GM19468 (cell line): ENCODE data around the gene SYT9.

Source experiments
- ATAC-seq: cut with Tn5 transposase; IDR thresholded peaks from one replicate; pipeline ENCODE4 v1.9.1; 2021; ENCODE audit warnings: mild to moderate bottlenecking, moderate library complexity, moderate number of reproducible peaks; ENCODE audit not compliant: unreplicated experiment; ENCODE audit errors: extremely low read depth

SYT9 gene

DNA sequence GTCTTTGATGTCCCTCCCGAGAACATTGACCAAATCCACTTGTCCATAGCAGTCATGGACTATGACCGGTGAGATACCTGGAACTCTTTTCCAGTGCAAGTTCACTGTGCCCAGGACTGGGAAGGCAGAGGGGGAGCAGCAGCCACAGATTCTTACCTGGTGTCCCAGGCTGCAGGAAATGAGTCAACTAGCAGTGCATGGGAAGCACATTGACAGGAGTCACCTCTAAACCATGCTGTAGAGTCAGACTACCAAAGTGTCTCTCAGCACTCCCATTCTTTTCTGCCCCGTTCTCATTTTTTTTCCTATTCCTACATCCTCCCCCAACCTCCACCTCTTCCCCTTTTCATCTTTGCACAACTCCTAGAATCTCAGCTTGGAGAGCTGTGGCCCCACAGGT lies 166.4 kb downstream of the SYT9 start:
- ATAC-seq = no peak

DNA sequence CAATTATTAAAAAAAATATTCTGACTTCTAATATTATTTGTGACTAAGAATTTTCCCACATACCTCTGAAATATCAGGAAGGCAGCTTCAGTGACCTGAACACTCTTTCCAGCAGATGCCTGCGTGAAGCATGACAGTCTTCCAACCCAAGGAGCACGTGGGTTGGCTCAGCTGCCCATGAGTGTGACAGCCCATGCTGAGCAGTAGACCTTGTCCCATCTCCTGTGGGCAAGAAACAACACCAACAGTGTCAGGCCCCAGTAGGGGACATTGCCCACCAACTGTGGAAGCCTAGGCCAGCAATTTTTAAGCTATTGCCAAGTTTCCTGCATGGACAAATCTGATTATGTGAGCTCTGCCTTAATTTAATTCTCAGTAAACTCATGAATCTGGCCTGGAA lies 167.2 kb downstream of the SYT9 start:
- no peak for ATAC-seq

- ATAC-seq = no peak
These were observed 169.4 kb downstream of the SYT9 start for GRCh38 chr11:7421136-7421535.

GRCh38 chr11:7422544-7423331 lies 171.0 kb downstream of the SYT9 start:
- no peak for ATAC-seq

DNA sequence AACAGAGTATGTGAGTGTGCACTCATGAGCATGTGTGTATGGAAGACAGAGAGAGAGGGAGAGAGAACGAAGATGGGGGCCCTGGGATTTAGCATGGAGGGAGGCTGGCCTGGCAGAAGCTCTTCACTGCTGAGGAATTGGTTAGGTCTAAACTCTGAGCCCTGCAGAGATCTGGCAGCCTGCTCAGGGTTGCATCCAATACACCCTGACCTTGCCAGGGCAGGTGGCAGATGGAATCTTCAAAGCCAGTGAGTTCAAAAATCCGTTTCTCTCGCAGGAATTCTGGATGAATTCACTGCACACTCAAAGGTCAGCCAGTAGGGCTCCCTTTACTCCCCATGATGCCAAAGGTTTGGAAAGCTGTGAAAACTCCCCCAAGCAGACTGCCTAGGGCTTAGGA lies 172.2 kb downstream of the SYT9 start:
- ATAC-seq = no peak

- ATAC-seq = no peak
These were observed 176.0 kb downstream of the SYT9 start for GRCh38 chr11:7427733-7428132.

DNA sequence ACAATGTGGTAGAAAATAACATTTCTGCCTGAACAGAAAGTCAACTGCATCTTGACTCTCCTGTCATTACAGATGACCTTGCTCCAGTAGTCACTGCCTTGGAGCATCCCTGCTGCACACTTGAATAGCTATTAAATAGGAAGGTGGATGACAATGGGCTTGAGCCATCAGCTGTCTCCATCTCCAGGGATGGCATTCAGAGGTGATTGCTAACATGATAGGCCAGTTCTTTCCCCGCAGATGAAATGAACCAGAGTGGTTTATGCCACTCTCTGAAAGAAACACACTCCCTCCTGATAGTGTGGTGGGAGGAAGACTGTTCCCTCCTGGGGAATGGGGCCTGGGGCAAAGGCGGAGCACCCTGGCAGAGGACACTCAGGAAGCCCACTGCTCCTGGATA lies 176.5 kb downstream of the SYT9 start:
- no peak for ATAC-seq

DNA sequence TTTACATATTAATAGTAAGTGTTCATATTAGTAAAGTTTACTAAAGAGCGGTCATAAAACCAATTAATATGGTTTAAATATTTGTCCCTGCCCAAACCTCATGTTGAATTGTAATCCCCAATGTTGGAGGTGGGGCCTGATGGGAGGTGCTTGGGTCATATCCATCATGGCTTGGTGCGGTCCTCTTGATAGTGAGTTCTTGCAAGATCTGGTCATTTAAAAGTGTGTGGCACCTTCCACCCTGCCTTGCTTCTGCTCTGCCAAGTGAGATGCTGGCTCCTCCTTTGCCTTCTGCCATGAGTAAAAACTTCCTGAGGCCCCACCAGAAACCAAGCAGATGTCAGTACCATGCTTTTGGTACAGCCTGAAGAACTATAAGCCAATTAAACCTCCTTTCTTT lies 178.8 kb downstream of the SYT9 start:
- ATAC-seq = no peak

- no peak for ATAC-seq
These were observed 183.5 kb downstream of the SYT9 start for GRCh38 chr11:7435176-7435575.

GRCh38 chr11:7436146-7436545 lies 184.4 kb downstream of the SYT9 start:
- no peak for ATAC-seq

GRCh38 chr11:7436657-7437056 lies 185.0 kb downstream of the SYT9 start:
- peak; percentile 70 for ATAC-seq

DNA sequence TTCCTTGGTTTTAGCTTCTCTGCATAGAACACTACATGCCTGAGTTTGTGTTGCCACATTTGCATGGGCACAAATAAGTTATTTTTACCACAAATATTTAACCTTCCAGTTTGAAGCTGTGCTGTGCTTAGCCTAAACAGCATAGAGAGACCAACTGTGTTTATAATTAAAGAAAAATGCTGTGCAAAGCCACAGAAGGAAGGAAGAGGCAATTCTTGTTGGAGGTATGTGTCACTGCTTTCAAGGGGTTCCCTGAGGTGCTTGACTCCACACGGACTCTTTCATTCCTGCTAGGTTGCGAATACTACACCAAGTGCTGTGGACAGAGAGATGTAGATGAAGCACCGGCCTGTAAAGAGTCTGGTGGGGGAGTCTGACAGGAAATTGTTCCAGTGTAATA lies 186.0 kb downstream of the SYT9 start:
- ATAC-seq = no peak

DNA sequence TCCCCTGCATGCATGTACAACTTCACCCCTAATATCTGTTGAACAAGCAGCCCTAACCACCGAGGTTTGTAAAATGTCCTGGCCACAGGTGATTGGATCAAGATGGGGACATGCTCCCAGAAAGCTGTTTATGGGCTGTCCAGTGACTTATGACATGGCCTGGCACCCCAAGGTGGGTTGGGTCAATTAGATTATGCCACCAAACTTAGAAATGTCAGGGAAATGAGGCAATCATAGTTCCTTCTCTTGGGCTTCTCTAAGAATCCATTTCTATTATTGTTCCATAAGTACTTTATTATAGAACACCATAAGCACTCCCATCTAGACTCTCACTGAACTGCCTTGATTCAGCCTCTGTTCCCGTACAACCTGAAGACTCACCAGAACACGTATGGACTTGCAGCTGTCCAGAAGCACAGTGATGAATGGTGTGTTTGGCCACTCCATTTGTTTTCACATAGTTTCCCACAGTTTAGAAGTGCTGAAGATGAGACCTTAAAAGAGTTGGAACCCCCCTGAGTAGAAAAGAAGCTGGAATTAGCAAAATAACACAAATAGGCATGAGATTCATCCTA lies 188.1 kb downstream of the SYT9 start:
- no peak for ATAC-seq

DNA sequence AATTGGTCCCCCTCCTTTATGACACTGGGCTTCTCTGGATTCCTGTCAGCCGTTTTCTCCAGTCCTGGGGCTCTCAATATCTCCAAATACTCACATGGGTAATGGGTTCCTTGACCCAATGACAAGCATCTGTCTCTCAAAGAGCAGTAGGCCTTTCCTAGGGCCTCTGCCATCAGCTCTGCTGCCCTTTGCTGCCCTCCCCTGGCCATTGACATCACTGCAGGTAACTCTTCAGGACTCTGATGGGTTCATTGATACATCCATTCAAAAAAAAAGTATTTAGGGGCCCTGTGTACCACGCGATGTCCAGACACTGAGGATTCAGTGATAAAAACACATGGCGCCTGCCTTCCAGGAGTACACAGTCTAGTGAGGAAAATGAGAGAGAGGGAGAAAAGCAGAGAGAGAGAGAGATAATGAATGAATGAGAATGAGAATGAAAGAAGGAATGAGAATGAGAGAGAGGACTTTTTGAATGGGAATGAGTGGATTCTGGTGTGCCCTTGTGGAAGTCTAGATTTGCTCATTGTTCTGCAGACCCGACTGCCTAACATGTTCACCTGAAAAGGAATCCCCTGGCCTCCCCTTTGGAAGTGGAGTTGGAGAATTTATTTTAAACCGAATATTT lies 191.0 kb downstream of the SYT9 start:
- peak; percentile 76 for ATAC-seq

- no peak for ATAC-seq
These were observed 192.6 kb downstream of the SYT9 start for GRCh38 chr11:7444091-7444981.

DNA sequence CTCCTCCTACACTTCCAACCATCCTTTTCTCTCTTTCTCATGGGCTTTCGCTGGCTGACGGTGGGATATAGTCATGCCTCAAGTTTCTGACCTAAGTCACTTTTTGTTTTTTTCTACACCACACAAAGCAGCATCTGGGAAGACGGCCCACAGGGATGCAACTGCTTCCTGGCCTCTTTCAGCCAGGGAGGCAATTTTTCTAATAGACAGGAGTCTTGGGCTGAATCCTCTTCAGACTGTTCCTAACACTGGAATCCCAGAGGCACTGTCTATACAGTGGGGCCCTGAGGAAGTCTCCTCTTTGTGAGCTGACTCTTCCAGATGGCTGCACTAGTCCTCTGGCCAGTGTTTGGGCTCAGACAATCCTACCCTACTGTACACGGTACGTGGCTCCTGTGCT lies 193.9 kb downstream of the SYT9 start:
- ATAC-seq = no peak

DNA sequence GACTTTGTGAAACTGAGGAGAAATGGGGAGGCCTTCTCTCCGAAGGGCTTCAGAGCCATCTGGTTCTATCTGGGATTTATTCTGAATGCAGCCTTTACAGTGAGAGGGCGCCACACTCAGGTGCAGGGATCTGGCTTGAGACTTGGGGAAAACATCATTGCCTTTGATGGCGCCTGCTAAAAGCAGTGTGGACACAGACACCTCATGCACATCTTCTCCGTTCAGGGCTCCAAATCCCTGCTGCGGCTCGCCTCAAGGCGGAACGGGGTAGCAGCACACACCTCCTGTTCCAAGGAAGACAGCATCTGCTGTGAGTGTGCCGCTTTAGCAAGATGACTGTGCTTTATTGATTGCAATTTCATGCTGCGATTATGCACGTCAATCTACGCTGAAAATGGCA lies 196.5 kb downstream of the SYT9 start:
- no peak for ATAC-seq

GRCh38 chr11:7449211-7449840 lies 197.6 kb downstream of the SYT9 start:
- no peak for ATAC-seq

DNA sequence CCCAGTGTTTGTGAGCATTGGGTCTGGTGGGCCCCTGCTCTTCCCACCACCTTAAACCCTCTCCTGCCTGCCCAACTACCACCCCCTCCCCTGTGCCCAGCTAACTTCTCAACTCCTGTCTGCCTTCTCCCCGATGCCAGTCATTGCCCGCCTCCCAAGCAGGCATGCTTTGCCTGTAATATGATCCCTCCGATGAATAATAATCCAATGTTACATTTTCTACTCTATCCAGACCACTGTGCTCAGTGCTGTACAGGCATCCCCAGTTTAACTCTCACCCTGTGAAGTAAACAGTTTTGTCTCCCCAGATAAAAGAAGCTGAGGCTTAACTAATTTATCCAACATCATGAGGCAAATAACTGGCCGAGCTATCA lies 198.1 kb downstream of the SYT9 start:
- ATAC-seq = no peak

- no peak for ATAC-seq
These were observed 199.1 kb downstream of the SYT9 start for GRCh38 chr11:7450836-7451235.
